NCI-H2196 (cell line): Measurements from ENCODE around the gene PIK3R3.
A peak's percentile ranks its signal among the peaks of the same experiment; 100 is the strongest.

Source experiments
- DNase-seq: peaks from one replicate; lab custom pipeline; 2025; ENCODE audit not compliant: unreplicated experiment; lab: John Stamatoyannopoulos, UW

Gene PIK3R3

DNA sequence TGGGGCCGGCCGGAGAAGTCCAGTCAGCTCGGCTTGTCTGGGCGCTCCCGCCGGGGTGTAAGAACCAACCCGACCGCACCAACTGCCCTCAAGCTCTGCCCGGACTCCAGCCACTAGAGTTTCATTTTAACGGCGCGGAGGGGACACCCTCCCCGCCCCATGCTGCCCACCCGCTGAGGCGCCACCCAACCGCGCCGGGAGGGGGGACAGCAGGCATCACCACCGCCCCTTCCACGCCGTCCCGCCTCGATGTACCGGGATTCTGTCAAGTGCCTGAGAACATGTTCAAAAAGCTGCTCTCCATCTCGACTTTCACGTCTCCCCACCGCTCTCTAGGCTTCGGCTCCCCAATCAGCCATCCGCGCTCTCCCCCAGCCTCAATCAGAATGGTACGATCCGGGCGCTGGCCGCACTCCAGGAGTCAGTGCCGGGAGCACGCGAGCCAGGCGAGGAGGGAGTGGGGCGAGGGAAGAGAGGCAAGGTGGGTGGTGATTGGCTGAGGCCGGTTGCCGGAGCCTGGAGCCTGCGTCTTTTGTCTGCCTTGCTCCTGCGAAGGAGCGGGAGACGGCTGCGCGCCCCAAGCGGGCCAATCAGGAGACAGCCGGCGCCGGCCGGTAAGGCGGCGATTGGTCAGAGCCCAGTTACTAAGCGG lies at the start of gene PIK3R3:
Gene PIK3R3 (minus strand): TSS at position 101 of the 652 bp plus-strand sequence. CDS start 677 bp downstream, outside the sequence.
- peak; percentile 98 for DNase-seq

DNA sequence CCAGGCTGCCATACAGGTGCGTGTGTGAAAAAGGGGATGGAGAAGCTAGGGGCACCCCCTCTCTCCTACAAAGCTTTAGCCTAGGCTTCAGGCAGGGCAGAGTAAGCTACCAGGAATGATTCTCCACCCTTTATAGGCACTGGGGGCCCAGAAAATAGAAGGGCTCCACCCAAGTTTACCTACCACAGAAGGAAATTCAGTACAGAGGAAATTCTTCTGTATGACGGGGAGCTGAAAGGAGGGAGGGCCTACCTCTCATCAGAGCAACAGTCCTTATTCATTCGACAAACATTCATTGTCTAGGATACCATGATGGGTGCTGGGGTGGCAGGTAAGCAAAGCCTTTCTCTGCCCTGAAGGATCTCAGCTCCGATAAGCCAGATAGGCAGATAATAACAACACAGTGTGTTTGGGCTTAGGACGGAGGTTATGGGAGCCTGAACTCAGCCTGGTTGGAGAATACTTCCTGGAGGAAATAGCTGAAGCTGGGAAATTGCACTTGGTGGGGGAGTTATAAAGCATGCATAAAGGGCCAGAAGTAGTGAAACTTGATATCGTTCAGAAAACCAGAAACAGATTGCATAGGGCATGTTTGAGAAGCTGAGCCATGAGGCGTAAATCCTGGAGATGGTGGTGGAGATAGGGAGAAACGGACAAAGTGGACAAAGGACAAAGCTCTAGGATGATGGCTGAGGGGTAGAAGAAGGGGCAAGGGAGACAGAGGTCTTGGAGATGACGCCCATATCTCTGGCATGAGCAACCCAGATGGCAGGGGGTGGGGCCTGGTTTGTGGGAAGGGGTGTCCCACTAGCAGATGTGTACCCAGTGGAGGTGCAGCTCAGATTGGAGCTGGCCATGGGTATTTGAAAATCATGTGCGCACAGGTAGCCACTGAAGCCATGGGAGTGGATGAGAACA lies 49.2 kb upstream of the PIK3R3 start:
- DNase-seq = peak; percentile 38

GRCh38 chr1:46180082-46180616 lies 47.7 kb upstream of the PIK3R3 start:
- DNase-seq = peak; percentile 77

DNA sequence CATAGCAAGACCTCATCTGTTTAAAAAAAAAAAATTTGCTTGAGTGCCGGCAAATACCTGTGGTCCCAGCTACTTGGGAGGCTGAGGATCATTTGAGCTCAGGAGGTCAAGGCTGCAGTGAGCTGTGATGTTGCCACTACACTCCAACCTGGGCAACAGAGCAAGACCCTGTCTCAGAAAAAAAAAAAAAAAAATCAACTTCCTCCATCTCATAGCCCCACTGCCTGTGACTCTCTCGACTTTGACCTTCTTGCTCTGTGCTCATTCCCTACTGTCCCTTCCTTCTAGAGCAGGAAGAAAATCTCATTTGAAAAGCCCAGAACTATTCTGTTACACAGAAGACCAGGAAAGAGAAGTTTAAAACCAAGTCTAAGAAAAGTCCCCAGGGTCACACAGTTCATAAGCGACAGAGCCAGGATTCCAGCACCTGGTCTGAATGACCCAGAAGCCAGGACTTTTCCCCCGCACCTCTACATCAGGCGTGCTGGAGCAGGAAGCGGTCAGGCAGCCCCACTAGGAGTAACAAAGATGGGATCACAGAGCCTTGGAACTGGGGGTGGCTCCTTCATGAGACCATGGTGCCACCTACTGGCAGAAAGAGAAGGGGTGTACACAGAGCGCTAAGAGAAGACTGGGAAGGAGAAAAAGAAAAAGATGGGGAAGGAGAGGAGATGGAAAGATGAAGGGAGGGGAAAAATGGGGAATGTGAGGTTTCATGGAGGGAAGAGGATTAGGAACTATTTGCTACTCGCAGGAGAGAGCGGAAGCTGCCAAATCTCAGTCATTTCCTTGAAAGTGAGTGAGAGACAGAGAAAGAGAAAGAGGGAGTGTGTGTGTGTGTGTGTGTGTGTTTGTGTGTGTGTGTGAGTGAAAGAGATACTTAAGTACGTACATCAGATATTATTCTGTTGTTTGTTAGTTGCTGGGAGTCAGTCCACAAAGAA lies 47.0 kb upstream of the PIK3R3 start:
- peak; percentile 92 for DNase-seq

GRCh38 chr1:46176211-46176865 lies 43.9 kb upstream of the PIK3R3 start, which contains the start of gene P3R3URF:
Gene P3R3URF (minus strand): TSS chr1:46176488. CDS start chr1:46176471, 17 bp downstream.
- no peak for DNase-seq

DNA sequence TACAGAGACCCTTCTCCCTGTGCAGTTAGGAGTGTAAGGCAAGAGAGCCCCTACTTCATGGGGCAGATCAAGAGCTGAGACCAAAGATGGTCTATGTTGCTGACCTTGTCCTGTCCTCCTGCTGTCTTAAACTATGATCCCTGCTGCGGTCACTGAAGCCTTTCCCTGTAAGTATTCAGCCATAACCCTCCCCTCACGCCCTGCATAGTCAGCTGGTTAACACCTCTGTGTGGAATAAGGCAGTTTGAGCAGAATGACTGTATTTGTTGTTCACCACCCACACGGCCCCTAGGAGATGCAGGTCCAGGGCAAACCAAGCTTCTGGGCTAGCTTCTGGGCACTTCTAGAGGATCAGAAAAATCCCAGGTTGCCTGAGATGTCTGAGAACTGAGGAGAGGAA lies 42.8 kb upstream of the PIK3R3 start:
- no peak for DNase-seq

- no peak for DNase-seq
Observed at GRCh38 chr1:46174448-46175231, 42.2 kb upstream of the PIK3R3 start, which contains the start of gene TSPAN1. Gene TSPAN1 (plus strand): TSS chr1:46175087. CDS start chr1:46181108, 6,021 bp downstream.

DNA sequence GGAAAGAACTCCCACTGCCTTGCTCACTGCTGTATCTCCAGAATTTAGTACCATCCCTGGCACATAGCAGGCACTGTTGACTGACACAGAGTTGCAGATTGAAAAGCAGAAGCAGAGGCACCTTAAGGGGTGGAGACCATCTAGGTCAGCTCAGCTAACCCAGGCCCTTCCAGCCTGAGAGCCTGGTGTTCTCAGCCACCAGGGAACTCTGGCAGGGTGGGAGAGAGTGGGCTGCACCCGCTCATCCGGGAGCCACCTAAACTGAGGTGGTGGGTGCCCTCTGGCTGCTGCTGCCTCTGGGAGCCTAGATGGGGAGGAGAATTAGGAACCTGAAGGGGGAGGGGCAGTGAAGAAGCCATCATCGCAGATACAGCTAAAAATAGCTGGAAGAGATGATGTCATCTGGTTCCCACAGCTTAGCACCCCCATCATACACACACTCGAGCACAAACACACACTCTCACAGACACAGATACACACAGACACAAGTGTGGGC lies 41.0 kb upstream of the PIK3R3 start:
- DNase-seq = peak; percentile 32

DNA sequence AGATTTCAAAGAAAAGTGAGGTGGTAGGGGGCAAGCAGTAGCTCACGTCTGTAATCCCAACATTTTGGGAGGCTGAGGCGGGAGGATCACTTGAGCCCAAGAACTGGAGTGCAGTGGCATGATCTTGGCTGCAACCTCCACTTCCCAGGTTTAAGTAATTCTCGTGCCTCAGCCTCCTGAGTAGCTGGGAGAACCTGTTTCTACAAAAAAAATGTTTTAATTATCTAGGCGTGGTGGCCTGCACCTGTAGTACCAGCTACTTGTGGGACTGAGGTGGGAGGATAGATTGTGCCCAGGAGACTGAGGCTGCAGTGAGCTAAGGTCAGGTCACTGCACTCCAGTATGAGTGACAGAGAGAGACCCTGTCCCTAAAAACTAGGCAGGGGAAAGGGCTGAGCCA lies 39.9 kb upstream of the PIK3R3 start:
- DNase-seq = no peak

- DNase-seq = peak; percentile 61
Observed at GRCh38 chr1:46171871-46172270, 39.4 kb upstream of the PIK3R3 start.

DNA sequence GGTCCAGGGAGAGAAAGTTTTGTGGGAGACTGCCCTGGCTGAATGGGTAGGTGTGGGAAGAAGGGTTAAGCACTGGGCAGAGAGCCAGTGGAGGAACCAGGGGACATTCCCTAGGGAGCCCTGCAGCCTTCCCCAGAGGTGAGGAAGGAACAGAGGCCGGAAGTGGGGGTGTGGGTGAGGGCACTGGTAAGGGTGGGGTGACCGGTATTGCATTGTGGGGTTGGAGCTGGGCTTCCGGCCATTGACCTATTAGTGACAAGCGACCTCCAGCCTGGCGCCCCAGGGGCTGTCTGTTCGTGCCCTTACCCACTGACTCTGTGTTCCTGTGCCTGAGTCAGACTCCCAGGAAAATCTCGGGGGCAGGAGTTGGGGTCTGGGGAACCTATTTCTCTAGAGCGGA lies 38.9 kb upstream of the PIK3R3 start:
- DNase-seq = no peak

GRCh38 chr1:46169811-46170454 lies 37.5 kb upstream of the PIK3R3 start:
- no peak for DNase-seq

DNA sequence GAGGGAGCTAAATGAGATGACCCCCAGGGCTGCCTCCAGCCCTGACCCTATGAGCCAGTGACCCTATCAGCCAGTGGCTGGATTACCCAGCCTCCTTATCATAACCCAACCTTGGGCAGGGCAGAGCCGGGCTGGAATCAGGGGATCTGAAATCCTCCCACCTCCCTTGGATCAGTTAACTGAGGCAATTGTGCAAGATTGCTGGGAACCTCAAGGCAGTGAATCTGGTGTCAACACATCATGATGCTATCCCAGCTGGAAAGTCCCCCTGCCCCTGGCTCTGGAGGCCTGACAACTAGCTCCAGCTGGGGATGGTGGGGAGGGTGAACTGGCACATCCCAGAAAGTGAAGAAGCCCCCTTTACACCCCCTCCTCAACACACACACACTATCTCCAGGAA lies 36.0 kb upstream of the PIK3R3 start:
- no peak for DNase-seq

DNA sequence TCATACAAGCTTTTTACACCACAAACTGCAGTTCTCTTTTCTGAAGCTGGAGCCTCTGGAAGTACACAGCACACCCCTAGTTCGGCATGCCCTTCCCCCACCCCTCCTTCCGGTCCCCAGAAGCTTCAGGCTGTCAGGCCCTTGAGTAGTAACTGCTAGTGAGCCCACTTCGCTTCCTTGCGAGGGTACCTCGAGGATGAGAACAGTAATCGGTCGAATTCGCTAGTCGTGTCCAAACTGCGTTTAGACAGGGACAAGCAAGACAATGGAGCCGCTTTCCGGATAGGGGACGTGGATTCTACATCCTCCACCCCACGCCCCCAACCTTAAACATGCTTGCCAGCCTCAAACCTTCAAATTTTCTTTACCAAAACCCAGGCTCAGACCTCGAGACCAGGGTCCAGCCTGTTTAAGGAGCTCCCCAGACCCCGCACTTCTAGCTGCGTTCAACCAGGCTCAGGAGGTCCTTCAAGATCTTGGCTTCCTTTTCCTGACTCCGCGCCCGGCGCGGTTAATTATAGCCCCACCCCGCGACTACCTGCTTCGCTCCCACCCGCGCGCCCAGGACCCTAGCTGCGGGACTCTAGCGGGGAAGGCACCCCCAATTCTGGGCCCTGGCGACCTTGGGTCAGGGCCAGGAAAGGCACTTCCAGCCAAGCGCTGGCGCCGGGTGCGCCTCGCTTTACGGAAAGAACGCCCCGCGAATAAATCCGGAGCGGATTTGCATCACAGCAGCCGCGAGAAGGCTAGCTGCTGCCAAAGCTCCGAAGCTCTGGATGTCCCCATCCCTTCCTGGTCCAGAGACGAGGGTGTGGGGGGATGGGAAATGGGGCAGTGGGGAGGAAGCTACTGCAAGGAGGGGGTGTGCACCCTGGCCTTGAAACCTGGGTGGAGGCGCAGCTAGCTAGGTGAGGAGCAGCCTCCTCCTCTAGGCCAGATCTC lies 34.4 kb upstream of the PIK3R3 start:
- no peak for DNase-seq

GRCh38 chr1:46160212-46160611 lies 27.8 kb upstream of the PIK3R3 start:
- no peak for DNase-seq

GRCh38 chr1:46159516-46159915 lies 27.1 kb upstream of the PIK3R3 start:
- no peak for DNase-seq
